GM12878 (cell line): Measurements from ENCODE around the gene ETV6. TPM values are rescaled to one million over a fixed set of nuclear protein-coding genes. Genes with fewer than 3 reads are reported as not detected.

ENCODE experiments used
- BCL11A ChIP-seq: IDR thresholded peaks from 2 replicates; pipeline ENCODE4 v1.6.1; 2011; ENCODE audit warnings: low read depth, low read length
- BMI1 ChIP-seq: fragments of 450-650 bp; IDR thresholded peaks from 2 replicates; pipeline ENCODE4 v1.6.1; 2016; ENCODE audit warnings: mild to moderate bottlenecking, moderate library complexity, borderline replicate concordance
- CHD2 ChIP-seq: IDR thresholded peaks from 2 replicates; pipeline ENCODE4 v1.6.1; 2011; ENCODE audit warnings: low read depth, low read length, improper control_type of control experiment, borderline replicate concordance
- MEF2A ChIP-seq: IDR thresholded peaks from 2 replicates; pipeline ENCODE4 v1.6.1; 2011; ENCODE audit warnings: low read depth, mild to moderate bottlenecking, low read length, moderate library complexity; ENCODE audit not compliant: insufficient read depth
- POLR2AphosphoS5 ChIP-seq: IDR thresholded peaks from 2 replicates; pipeline ENCODE4 v1.6.1; 2011; ENCODE audit warnings: mild to moderate bottlenecking, low read length, inconsistent platforms
- WRNIP1 ChIP-seq: IDR thresholded peaks from 2 replicates; pipeline ENCODE4 v1.6.1; 2011; ENCODE audit warnings: low read depth, low read length, improper control_type of control experiment, borderline replicate concordance
- polyA plus RNA-seq, 11 experiments: library from polyadenylated mRNA; depleted of rRNA in 4 of 11; unstranded in 6 of 11; stranded (reverse) in 5 of 11; fragments of >200 nt; fragmentation: Nextera tagmentation in 4 of 11; fragmentation: Illumina TruSeq in 1 of 11; extraction: Ambion mirVana in 4 of 11; extraction: Trizol in 1 of 11; gene quantifications; 1 replicate in 1 of 11; 2 replicates in 10 of 11; pipeline versions ENCODE4 v1.2.1 to v1.2.3, GENCODE V29; 2011 to 2016; ENCODE audit warnings: inconsistent platforms in 2 of 11, missing spikeins in 2 of 11, low read depth in 1 of 11
- total RNA-seq, 4 experiments: library from RNA; depleted of rRNA in 3 of 4; stranded (reverse); fragments of >200 nt in 3 of 4; fragmentation: Illumina TruSeq in 1 of 4; extraction: Trizol in 1 of 4; gene quantifications; 2 replicates each; pipeline versions ENCODE4 v1.2.1 to v1.2.3, GENCODE V29; 2013 to 2021
- TF ChIP-seq, protein P1 (sequence below): fragments of 450-650 bp; IDR thresholded peaks from 2 replicates; pipeline ENCODE4 v1.6.1; 2017; ENCODE audit warnings: mild to moderate bottlenecking, moderate library complexity
- TF ChIP-seq, protein P2 (sequence below): fragments of 450-650 bp; IDR thresholded peaks from 2 replicates; pipeline ENCODE4 v1.6.1; 2017; ENCODE audit warnings: mild to moderate bottlenecking, low read depth, inconsistent platforms; ENCODE audit not compliant: poor library complexity, severe bottlenecking

The ETV6 gene
- total and polyA plus RNA-seq, 10 of the 15 experiments (the other 5 are each of a cell fraction or from before 2014, with no cell fraction given): 6.6 to 74.8 (median 24.6) TPM

DNA sequence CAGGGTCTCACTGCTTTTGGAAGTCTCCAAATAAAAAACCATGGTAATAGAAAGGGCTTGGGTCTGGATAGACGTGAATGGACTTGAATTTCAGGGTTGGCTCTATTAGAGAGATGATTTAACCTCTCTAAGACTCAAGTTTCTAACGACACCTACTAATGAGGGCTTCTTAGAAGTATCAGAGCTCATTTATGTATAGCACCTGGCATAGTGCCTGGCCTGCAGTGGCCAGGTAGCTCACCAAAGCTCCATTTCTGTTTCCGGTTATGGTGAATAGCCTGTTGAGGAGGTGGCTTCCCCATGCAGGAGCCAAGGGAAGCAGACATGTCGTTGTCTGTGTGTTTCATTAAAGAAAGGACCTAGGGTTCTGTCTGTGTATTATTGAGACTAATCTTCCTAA, 108.6 kb downstream of the ETV6 start (continued):
- TF ChIP-seq, protein P1, sequence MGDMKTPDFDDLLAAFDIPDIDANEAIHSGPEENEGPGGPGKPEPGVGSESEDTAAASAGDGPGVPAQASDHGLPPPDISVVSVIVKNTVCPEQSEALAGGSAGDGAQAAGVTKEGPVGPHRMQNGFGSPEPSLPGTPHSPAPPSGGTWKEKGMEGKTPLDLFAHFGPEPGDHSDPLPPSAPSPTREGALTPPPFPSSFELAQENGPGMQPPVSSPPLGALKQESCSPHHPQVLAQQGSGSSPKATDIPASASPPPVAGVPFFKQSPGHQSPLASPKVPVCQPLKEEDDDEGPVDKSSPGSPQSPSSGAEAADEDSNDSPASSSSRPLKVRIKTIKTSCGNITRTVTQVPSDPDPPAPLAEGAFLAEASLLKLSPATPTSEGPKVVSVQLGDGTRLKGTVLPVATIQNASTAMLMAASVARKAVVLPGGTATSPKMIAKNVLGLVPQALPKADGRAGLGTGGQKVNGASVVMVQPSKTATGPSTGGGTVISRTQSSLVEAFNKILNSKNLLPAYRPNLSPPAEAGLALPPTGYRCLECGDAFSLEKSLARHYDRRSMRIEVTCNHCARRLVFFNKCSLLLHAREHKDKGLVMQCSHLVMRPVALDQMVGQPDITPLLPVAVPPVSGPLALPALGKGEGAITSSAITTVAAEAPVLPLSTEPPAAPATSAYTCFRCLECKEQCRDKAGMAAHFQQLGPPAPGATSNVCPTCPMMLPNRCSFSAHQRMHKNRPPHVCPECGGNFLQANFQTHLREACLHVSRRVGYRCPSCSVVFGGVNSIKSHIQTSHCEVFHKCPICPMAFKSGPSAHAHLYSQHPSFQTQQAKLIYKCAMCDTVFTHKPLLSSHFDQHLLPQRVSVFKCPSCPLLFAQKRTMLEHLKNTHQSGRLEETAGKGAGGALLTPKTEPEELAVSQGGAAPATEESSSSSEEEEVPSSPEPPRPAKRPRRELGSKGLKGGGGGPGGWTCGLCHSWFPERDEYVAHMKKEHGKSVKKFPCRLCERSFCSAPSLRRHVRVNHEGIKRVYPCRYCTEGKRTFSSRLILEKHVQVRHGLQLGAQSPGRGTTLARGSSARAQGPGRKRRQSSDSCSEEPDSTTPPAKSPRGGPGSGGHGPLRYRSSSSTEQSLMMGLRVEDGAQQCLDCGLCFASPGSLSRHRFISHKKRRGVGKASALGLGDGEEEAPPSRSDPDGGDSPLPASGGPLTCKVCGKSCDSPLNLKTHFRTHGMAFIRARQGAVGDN: peak; percentile 7; the same call in 1 of the 2 replicates
- TF ChIP-seq CHD2: no peak
- TF ChIP-seq WRNIP1: no peak
- 0 out of 2 replicates have a peak, but pooled peaks have one; percentile 30 for TF ChIP-seq POLR2AphosphoS5
- 0 out of 2 replicates have a peak, but pooled peaks have one; percentile 28 for TF ChIP-seq BCL11A
- TF ChIP-seq MEF2A: peak; percentile 49; the same call in 1 of the 2 replicates
- TF ChIP-seq, protein P2, sequence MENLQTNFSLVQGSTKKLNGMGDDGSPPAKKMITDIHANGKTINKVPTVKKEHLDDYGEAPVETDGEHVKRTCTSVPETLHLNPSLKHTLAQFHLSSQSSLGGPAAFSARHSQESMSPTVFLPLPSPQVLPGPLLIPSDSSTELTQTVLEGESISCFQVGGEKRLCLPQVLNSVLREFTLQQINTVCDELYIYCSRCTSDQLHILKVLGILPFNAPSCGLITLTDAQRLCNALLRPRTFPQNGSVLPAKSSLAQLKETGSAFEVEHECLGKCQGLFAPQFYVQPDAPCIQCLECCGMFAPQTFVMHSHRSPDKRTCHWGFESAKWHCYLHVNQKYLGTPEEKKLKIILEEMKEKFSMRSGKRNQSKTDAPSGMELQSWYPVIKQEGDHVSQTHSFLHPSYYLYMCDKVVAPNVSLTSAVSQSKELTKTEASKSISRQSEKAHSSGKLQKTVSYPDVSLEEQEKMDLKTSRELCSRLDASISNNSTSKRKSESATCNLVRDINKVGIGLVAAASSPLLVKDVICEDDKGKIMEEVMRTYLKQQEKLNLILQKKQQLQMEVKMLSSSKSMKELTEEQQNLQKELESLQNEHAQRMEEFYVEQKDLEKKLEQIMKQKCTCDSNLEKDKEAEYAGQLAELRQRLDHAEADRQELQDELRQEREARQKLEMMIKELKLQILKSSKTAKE: peak; percentile 14
- no peak for TF ChIP-seq BMI1
